Measurements from ENCODE around the gene KPNA1. TPM values are rescaled to one million over a fixed set of nuclear protein-coding genes. Genes with fewer than 3 reads are reported as not detected.

KPNA1 gene
- 58.8 and 66.7 TPM in 2 replicates for total RNA-seq

DNA sequence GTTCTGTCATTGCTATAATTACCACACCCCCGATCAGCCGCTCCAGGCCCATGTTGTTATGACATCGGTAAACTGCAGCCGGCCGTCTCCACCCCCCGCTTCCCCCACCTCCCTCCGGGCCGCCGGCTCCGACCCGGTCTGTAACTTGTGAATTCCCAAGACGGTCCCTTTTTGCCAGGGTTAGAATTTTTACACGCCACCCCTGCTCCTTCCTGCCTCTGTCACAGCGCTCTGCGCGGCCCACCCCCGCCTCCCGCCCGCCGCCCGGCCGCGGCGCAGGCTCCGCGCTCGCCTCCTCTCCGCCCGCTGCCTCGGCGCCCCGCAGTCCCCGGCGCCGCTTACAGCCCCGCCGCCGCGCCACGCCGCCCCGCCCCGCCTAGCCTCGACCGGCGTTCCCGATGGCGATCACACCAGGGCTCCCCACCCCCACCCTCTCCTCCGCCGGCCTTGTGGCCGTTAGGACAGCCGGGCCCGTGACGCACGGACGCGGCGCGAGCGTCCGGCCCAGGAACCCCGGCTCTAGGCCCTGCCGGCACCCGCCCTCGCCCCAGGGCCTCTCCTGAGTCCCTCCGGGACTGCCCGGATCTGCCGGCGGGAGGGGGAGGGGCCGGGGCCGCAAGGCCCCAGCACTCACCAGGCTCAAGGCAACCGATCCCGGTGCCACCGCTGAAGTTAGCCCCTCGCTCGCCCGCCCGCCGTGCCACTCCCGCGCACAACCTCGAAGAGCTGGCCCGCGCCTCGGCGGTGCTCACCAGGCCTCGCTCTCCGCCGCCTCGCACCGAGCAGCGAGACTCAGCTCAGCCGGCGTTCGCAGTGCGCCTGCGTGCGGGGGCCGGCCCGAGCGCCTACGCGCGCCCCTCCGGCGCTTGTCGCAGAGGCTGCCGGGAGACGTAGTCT, at the start of gene KPNA1:
Gene KPNA1, minus strand, starts transcription at position 817 of the 897 bp plus-strand sequence. CDS start 18,374 bp downstream, outside the sequence.
- intact Hi-C loops (cut with micrococcal nuclease): loop anchor here (1.0 to 10.0 kb wide), 7 partner anchors 50 to 969 kb away; partner anchors contain the start of genes DTX3L, FAM162A, GOLGB1 and PARP14

DNA sequence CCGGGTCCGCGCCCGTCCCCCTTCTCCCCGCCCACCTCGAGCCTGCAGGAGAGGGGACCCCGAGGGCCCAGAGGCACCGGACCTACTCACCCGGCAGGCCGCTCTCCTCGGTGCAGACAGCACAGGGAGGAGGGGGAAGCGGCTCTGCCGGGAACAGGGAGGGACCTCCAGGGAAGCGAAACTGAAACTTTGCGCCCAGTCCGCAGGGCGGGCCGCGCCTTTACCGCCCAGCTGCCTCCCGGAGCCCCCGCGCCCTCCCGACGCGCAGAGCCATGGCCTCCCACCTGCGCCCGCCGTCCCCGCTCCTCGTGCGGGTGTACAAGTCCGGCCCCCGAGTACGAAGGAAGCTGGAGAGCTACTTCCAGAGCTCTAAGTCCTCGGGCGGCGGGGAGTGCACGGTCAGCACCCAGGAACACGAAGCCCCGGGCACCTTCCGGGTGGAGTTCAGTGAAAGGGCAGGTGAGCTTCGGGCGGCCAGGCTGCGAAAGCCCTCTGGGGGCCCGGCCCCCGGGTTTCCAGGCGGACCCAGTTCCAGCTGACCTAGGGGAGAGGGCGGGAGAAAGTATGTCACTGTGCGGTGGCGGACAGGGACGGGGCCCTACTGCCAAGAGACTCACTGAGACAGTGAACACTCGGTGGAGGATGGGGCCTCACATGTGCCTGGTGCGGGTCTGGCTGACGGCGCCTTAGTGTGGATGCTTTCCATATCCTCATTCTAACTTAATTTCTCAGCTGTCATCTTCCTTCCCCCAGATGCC, 49.6 kb upstream of the KPNA1 start, which contains the start of the genes DTX3L and PARP9:
Gene DTX3L, plus strand, starts transcription at position 184 of the 758 bp plus-strand sequence. Its CDS starts 89 bp downstream, at position 273.
Gene PARP9, minus strand, starts transcription at position 146 of the 758 bp plus-strand sequence. CDS start 4,680 bp downstream, outside the sequence.
- intact Hi-C loops (cut with micrococcal nuclease): loop anchor here (1.0 to 5.0 kb wide), 7 partner anchors 46 to 1017 kb away; partner anchors contain the start of genes FAM162A, HSPBAP1, KPNA1 and POLQ

DNA sequence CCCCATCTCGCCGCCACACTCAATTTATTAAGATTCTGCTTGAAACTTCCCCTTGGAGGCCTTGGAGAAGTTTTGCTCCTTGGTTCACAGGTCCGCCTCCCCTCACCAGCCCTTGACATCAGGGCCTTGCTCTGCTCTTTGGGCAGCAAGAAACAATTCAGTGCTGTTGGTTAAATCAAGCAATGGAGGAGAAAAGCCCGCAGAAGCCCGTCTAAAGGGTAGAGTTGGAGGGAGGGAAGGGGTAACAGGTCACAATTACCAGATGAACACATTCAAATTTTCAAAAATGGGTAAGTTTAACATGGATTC, 48.9 kb upstream of the KPNA1 start:
- intact Hi-C loops (cut with micrococcal nuclease): loop anchor here (1.0 to 5.0 kb wide), 8 partner anchors 13 to 1016 kb away; partner anchors contain the start of genes FAM162A, HSPBAP1, KPNA1 and PARP15

DNA sequence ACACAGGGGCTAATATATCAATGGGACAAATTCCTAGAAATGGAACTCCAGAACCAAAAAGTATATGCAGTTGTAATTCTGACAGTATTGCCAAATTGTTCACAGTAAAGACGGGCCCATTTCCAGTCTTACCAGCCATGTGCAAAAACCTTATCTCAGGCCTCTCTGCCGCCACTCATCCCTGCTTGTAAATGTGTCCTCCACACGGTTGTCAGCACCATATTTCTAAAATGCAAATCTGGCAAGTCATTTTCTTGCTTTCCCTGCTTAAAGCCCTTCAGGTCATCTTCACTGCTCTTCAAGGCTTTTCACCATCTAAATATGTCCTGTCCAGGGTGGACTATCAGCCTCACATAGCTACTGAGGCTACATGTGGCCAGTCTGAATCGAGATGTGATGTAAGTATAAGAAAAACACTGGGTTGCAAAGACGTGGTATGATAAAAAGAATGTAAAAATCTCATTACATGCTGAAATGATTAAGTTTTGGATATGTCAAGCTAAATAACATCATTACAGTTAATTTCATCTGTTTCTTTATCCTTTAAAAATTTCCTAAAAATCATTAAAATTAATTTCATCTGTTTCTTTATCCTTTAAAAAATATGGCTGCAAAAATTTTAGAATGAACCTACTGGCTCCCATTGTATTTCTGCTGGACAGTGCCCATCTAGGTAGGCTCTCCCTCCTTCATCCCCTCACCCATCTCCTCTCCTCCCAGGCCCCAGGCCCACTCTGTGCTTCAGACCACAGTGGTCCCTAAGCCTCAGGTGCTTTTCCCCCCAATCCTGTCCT, 48.4 kb upstream of the KPNA1 start:
- intact Hi-C loops (cut with micrococcal nuclease): loop anchor here (2.0 to 5.0 kb wide), 3 partner anchors 14 to 1016 kb away; partner anchors contain the start of genes HSPBAP1, PARP15 and POLQ

DNA sequence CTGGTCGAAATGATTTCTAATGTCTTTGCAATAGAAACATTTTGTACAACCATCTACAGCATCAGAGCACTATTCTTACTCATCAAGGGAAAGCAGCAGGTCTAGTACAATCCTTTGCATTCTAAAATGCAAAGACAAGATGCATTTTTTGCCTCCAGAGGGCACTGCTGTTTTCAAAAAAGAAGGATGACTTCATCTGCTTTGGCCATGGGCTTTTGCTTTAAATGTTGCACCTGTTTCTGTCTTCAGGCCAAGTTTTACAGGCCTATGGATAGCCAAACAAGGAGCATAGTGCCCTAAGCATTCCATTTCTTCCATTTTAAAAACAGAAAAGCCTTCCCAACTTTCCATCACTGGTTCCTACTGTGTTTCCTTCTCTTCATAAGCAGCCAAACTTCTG, 45.9 kb upstream of the KPNA1 start:
- intact Hi-C loops (cut with micrococcal nuclease): loop anchor here (1.0 to 5.0 kb wide), 3 partner anchors 119 to 1013 kb away; partner anchors contain the start of genes HSPBAP1 and POLQ

DNA sequence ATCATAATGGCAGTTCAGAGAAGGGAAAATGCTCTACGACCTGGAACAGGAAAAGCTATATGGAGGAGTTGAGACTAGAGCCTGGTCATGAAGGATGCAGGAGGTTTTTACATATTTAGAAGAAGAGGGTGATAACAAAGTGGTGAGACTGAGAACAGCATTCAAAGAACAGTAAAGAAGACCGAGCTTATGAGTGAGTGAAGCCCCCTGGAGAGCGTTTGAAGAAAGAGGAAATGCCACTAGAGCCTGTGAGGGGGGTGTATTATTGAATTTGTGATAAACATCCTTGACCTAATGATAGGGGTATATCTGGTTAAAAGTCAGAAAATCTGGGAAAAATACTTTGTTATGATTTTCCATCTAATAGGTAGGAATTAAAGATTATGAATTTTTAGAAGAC, 45.2 kb upstream of the KPNA1 start:
- intact Hi-C loops (cut with micrococcal nuclease): loop anchor here (1.0 to 5.0 kb wide), 3 partner anchors 119 to 1013 kb away; partner anchors contain the start of genes HSPBAP1 and POLQ

DNA sequence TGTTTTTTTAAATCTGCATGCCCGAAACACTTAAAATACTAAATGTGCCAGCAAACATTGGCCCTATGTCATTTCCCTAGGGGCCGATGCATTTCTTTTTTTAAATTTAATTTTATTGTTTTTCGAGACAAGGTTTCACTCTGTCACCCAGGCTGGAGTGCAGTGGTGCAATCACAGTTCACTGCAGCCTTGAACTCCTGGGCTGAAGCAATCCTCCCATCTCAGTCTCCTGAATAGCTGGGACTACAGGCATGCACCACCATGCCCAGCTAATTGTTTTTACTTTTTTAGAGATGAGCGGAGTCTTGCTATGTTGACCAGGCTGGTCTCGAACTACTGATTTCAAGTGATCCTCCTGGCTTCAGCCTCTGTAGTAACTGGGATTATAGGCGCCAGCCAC, 43.9 kb upstream of the KPNA1 start:
- intact Hi-C loops (cut with micrococcal nuclease): no loop called here

DNA sequence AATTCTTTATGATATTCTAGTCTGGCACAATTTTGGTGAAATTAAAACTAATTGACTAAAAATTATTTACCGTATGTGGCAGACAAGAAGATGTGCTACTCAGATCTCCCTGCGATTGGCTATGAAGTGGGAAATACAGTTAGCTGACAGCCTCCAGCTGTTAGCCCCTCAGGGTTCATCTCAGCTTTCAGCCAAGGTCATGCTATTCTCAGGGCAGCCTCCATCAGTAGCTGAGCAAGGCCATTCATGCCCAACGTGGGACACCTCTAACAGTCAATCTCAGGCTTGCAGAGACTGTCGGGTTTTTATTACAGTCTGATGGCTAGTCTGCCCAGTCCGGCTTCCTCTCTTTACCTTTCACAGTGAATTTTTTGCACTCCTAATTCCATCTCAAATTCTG, 42.6 kb upstream of the KPNA1 start:
- intact Hi-C loops (cut with micrococcal nuclease): no loop called here

DNA sequence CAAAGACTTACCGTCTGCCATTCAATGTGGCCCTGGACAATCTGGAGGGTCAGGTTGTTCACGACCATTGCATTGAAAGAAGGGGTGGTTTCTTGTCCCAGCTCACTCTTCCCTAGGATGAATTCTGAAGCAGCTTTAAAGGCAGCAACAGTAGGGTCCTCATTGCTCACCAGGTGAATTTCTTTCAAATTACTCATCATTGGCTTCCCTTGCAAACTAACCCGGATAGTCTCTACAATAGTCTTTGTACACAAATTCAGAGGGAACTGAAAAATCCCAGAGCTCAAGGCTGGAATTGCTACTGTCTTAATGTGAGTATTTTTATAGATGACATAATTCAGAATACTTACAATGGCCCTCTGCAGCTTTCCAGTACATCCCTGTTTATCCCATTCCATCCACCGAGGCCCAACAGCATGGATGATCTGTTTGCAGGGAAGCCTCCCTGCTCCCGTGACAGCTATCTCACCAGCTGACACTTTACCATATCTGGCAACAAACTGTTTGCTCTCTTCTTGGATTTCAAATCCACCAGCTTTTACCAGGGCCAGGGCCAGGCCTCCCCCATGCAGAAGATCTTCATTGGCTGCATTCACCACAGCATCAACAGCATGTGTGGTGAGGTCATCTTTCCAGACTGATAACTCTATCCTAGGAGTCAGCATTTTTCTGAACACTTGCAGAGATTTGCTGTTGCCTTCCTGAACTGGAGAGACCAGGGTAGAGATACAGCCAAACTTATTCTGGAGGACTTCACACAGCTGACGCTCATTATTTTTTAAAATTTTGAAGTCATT, 40.7 kb upstream of the KPNA1 start:
- intact Hi-C loops (cut with micrococcal nuclease): no loop called here

DNA sequence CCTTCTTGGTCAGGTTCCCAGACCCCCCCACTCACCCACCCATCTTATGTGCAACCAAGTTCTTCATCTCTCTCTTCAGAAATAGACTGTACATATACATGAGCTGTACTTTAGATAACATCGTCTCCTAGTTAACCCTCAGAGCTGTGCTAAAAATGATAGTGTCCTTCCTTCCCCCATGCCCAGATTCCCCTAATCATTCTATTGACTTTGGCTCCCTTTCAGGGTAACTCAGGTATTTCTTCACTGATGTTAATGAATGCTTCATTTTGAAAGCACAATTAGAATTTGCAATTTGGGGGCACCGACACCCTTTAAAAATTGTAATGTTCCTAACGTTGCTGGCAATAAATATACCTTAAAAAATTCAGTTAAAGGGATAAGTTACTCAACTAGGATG, 38.4 kb upstream of the KPNA1 start:
- intact Hi-C loops (cut with micrococcal nuclease): no loop called here

DNA sequence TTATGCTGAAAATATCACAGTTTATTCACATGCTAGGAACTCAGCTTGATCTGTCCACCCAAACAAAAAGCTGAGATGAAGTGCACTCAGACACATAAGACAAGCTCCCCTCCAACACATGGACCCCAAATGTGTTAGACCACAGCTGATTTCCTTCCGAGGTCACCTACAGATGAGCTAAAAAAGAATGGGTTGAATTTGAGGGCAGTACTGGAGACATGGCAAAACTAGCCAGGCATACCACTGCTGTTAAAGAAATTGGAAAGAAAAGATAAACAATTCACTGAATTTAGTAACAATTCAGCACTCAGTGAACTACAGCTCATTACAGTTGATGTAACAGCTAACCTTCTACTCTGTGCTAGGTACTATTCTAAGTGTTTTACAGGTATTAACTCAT, 33.9 kb upstream of the KPNA1 start:
- intact Hi-C loops (cut with micrococcal nuclease): no loop called here

DNA sequence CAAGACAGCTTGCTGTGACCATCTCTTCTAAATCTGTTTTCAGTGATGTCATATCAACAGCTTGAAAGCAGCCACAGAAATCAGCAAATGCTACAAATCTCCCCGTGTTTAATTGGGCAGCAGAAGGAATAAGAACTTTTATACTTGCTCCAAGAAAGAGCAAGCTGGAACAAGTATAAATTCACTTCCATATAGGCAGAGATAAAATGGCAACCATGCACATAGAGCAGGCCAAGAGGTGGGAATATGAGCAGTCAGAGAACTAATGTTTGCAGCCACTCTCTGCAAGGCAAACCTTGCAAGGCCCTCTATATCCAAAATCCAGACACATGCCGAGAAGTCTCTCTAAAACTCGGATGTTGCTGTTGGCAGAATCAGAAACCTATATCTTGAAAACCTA, 33.3 kb upstream of the KPNA1 start:
- intact Hi-C loops (cut with micrococcal nuclease): no loop called here

DNA sequence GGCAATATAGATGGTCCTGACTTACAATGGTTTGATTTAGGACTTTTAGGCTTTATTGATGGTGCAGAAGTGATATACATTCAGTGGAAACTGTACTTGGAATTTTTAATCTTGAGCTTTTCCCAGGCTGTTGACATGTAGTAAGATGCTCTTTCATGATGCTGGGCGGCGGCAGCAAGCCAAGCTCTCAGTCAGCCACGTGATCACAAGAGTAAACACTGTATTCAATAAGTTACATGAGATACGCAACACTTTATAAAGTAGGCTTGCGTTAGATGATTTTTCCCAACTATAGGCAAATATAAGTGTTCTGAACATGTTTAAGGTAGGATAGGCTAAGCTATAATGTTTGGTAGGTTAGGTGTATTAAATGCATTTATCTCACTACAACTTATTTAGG, 31.4 kb upstream of the KPNA1 start:
- intact Hi-C loops (cut with micrococcal nuclease): no loop called here

DNA sequence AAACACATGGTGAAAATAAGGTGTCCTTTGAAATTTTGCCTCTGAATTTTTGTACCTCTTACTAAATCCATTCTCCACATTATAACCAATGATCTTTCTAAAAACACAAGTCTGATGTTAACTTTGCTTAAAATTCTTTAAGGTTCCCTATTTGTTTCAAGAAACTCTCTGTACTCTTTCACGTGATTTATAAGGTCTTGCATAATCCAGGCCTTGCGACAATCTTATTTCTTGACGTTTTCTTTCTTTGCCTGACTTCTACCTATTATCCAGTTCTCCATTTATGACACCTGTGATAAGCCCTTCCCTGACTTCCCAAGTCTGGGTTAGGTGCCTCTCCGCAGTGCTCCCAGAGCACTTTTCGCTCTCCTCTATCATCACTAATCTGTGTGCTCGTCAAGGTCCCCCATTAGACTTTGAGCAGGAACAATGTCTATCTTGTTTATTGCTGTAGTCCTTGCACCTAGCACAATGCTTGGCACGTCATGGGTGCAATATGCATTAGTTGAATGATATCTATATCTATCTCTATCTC, 24.3 kb upstream of the KPNA1 start:
- intact Hi-C loops (cut with micrococcal nuclease): no loop called here

DNA sequence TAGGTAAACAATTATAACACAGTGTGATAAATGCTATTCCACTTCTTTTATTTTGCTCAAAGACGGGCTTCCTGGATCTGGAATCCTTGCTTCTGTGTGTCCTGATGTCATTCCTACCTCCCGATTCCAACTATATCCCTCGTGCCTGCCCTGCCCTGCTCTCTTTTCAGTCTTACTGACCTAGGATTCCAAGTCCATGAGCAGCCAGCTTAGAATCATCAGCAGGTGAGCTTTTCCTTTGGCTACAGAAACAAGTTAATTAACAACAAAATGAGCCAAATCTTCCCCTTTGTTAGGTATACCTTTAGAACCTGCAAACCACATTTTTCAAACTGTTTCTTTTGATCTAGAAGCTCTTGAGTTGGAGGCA, 21.9 kb upstream of the KPNA1 start:
- intact Hi-C loops (cut with micrococcal nuclease): no loop called here

DNA sequence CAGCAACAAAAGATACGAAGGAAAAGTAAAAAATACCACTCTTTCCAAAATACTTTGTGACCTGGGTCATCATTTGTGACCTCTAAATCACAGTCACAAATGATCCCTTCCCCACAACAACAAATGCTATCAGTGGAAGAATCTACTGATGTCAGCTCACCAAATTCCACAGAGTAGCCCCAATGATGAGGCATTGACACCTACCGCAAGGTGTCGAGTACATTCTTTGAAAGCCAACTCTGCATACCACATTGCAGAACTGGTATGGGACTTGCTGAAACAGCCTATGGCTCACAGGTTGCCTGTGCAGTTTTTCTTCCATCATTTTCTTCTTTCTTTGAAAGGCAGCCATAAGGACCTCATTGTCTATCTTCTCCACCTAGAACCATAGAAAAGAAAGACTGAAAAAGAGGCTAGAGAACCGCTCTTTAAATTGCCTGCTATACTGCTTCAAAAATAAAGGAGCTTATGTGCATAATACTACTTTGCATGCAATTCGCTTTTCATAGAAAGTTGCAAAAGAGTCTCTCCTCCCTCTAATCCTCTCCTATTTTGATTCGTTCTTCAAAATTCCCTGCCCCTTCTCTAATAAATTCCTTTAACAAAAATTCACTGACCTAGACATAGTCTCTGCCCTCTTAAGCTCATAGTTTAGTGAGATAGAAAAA, 21.4 kb upstream of the KPNA1 start:
- intact Hi-C loops (cut with micrococcal nuclease): no loop called here

DNA sequence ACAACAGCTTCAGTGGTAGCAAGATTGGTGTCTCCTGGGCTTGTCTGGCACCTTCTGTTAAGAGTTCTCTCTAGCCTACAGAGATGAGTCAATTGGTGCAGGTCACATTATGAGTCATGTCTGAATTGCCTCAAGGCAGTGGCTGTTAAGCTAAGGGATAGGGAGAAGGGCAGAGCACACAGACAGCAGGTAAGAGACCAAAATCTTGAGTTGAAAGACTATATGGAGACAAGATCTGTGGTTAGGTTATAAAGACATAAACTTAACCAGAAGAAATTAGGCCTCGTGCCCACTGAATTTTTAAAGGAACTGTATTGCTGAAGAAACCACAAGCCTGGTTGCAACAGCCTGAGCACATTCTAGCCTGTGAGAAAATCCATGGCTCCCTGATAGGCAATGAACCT, 19.2 kb upstream of the KPNA1 start:
- intact Hi-C loops (cut with micrococcal nuclease): loop anchor here (5.0 kb wide), 1 partner anchor 152 kb away; the partner anchor contains the start of genes FAM162A and MIX23

DNA sequence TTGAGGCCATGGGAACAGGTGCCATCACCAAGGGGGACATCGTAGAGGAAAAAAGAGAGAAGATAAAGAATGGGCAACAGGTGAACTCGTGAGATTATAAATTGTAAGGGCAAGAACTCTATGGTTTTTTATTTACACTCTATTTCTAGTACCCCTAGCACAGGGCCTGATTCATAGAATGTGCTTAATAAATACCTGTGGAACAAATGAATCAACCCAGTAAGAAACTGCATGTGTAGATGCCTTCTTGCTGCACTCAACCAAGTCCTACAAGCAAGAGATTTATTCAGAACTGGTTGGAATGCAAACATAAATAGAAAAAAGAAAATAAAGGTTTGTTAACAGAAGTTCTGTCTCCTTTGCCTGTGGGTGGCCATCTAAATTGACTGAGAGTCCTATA, 18.7 kb upstream of the KPNA1 start:
- intact Hi-C loops (cut with micrococcal nuclease): loop anchor here (5.0 kb wide), 1 partner anchor 151 kb away; the partner anchor contains the start of genes FAM162A and MIX23

DNA sequence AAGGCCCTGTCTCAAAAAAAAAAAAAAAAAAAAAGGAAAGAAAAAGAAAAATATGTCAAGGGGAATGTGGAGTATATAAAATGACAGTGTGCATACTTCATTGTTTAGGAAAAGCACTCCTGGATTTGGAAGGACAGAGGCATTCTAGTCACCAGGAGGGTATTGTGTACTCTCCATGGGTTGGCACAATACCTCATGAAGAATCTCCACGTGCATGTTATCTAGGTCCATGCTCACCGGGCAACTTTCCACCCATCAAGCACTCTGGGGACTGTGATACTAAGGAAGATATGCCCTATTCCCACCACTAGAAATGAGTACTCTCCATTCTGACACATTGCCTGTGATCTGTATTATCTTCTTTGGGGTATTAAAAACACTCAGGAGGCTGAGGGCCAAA, 15.4 kb upstream of the KPNA1 start:
- intact Hi-C loops (cut with micrococcal nuclease): loop anchor here (5.0 kb wide), 1 partner anchor 148 kb away; the partner anchor contains the start of genes FAM162A and MIX23

Measured in T-helper 2 cell treated with Interferon-gamma antibody and Interleukin-4, amounts not matched to agents 100 ng/mL and 5 ng/mL, for 36 hours (primary cell).